ENCODE measurements around the gene PNPLA7.

GRCh38 chr9:137467896-137468295 lies 82.3 kb downstream of the PNPLA7 start:
- TF ChIP-seq CREB1 (CRISPR knock-in tag; IDR thresholded peaks at IDR 0.05) (no peak), MAX (CRISPR knock-in tag; IDR thresholded peaks at IDR 0.05) (no peak), ZNF121 (CRISPR knock-in tag; IDR thresholded peaks at IDR 0.05) (no peak), RELA (CRISPR knock-in tag; IDR thresholded peaks at IDR 0.05; ENCODE audit: borderline replicate concordance) (no peak), NR1H2 (CRISPR knock-in tag; IDR thresholded peaks at IDR 0.05) (no peak), NFYB (CRISPR knock-in tag; conservative IDR thresholded peaks at IDR 0.05; ENCODE audit: low read depth) (no peak), TEAD4 (CRISPR knock-in tag; IDR thresholded peaks at IDR 0.05) (no peak), KAT7 (CRISPR knock-in tag; IDR thresholded peaks at IDR 0.05; ENCODE audit: borderline replicate concordance) (no peak), ZNF396 (CRISPR knock-in tag; IDR thresholded peaks at IDR 0.05; ENCODE audit: borderline replicate concordance) (no peak)
- TF ChIP-seq, protein P1, sequence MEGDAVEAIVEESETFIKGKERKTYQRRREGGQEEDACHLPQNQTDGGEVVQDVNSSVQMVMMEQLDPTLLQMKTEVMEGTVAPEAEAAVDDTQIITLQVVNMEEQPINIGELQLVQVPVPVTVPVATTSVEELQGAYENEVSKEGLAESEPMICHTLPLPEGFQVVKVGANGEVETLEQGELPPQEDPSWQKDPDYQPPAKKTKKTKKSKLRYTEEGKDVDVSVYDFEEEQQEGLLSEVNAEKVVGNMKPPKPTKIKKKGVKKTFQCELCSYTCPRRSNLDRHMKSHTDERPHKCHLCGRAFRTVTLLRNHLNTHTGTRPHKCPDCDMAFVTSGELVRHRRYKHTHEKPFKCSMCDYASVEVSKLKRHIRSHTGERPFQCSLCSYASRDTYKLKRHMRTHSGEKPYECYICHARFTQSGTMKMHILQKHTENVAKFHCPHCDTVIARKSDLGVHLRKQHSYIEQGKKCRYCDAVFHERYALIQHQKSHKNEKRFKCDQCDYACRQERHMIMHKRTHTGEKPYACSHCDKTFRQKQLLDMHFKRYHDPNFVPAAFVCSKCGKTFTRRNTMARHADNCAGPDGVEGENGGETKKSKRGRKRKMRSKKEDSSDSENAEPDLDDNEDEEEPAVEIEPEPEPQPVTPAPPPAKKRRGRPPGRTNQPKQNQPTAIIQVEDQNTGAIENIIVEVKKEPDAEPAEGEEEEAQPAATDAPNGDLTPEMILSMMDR (IDR thresholded peaks at IDR 0.05): no peak
